Stimulated activated CD4-positive, alpha-beta T cell treated with anti-CD3 and anti-CD28 coated beads, Interleukin-2, amount 100 ng/mL, for 48 hours (primary cell): ENCODE data around the gene TOX3.

Experiments used
- DNase-seq, 2 donors: peaks; one replicate each; pipeline ENCODE4 v3.0.0-alpha.2; 2020

Gene TOX3

GRCh38 chr16:52489894-52490293, 57.0 kb downstream of the TOX3 start:
- no peak for DNase-seq

GRCh38 chr16:52488837-52489289, 58.1 kb downstream of the TOX3 start:
- DNase-seq = no peak

GRCh38 chr16:52487849-52488457, 59.0 kb downstream of the TOX3 start:
- DNase-seq = no peak

- DNase-seq = no peak
Observed at GRCh38 chr16:52480237-52480636, 66.7 kb downstream of the TOX3 start.

GRCh38 chr16:52476111-52476510, 70.8 kb downstream of the TOX3 start:
- DNase-seq = no peak

- no peak for DNase-seq
Observed at GRCh38 chr16:52474679-52475078, 72.3 kb downstream of the TOX3 start.

- no peak for DNase-seq
Observed at GRCh38 chr16:52473096-52473495, 73.8 kb downstream of the TOX3 start.

- no peak for DNase-seq
Observed at GRCh38 chr16:52471650-52472370, 75.1 kb downstream of the TOX3 start.

- DNase-seq = no peak
Observed at GRCh38 chr16:52470585-52470984, 76.4 kb downstream of the TOX3 start.

- DNase-seq = no peak
Observed at GRCh38 chr16:52469775-52470174, 77.2 kb downstream of the TOX3 start.

GRCh38 chr16:52469091-52469490, 77.9 kb downstream of the TOX3 start:
- DNase-seq = no peak

GRCh38 chr16:52467753-52468152, 79.2 kb downstream of the TOX3 start:
- no peak for DNase-seq

- no peak for DNase-seq
Observed at GRCh38 chr16:52466994-52467393, 79.9 kb downstream of the TOX3 start.

GRCh38 chr16:52465711-52466267, 81.2 kb downstream of the TOX3 start:
- DNase-seq = no peak

GRCh38 chr16:52463904-52464303, 83.0 kb downstream of the TOX3 start:
- DNase-seq = no peak

GRCh38 chr16:52462816-52463215, 84.1 kb downstream of the TOX3 start:
- no peak for DNase-seq

GRCh38 chr16:52460639-52461178, 86.2 kb downstream of the TOX3 start:
- no peak for DNase-seq

GRCh38 chr16:52456368-52456767, 90.6 kb downstream of the TOX3 start:
- no peak for DNase-seq

GRCh38 chr16:52455549-52456277, 91.2 kb downstream of the TOX3 start:
- no peak for DNase-seq

- DNase-seq = no peak
Observed at GRCh38 chr16:52453644-52454043, 93.3 kb downstream of the TOX3 start.

- no peak for DNase-seq
Observed at GRCh38 chr16:52451971-52452421, 94.9 kb downstream of the TOX3 start.

- DNase-seq = no peak
Observed at GRCh38 chr16:52450916-52451315, 96.0 kb downstream of the TOX3 start.

- no peak for DNase-seq
Observed at GRCh38 chr16:52450241-52450640, 96.7 kb downstream of the TOX3 start.
